HG03575 (cell line): ENCODE measurements around the gene SIGLEC8.
"Not testable (repeated sequence)": the region's sequence is repeated elsewhere in the genome, so short reads cannot be mapped to it uniquely, and the experiment has no call there.

ENCODE experiments used
- ATAC-seq: cut with Tn5 transposase; IDR thresholded peaks from one replicate; pipeline ENCODE4 v1.9.1; 2021; ENCODE audit not compliant: unreplicated experiment, insufficient number of reproducible peaks, low FRiP score; ENCODE audit errors: extremely low read depth

SIGLEC8 gene

DNA sequence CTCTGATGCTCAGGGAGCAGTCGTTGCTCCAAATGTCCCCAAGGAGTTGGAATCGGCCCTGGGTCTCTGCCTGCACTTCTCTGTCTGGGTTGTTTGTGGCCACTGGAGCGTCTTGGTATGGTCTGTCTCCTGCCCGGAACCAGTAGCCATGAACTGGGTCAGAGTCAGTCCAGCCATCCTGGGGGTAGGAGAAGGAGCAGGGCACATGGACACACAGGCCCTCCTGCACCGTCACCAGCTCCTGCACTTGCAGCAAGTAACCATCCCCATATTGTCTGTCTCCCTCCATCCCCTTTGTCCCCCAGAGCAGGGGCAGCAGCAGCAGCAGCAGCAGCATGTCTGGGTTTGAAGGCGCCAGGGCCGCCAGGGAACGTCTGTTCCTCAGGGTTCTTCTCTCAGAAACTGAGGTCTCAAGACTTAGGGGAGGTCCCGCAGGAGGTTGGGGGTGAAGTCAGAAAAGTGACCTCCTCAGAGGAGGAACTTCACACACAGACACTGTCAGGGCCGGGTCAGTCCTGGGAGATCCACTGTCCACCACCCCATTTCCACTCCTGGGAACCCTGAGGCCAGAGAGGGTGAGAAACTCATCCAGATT, at the start of gene SIGLEC8:
Gene SIGLEC8 (minus strand): TSS at position 404 of the 595 bp plus-strand sequence. CDS start 67 bp downstream, at position 337.
- ATAC-seq, result no peak

GRCh38 chr19:51507640-51508058, 49.4 kb upstream of the SIGLEC8 start:
- no peak for ATAC-seq

DNA sequence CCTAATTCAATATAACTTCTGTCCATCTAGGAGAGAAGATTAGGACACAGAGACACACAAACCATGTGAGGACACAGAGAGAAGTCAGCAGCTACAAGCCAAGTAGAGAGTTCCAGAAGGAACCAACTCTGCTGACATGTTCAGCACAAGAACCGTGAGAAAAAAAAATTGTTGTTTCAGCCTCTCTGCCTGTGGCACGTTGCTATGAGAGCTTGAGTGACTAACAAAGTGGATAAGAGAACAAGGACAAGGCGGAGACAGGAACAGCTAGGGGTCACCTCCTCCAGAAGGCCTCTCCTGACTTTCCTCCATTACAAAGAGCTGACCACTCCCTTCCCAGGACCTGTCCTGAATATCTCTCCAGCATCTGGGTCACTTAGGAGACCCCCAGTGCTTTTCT, 48.9 kb upstream of the SIGLEC8 start:
- ATAC-seq, result no peak

- no peak for ATAC-seq
Measured at GRCh38 chr19:51505904-51506303, 47.6 kb upstream of the SIGLEC8 start.

DNA sequence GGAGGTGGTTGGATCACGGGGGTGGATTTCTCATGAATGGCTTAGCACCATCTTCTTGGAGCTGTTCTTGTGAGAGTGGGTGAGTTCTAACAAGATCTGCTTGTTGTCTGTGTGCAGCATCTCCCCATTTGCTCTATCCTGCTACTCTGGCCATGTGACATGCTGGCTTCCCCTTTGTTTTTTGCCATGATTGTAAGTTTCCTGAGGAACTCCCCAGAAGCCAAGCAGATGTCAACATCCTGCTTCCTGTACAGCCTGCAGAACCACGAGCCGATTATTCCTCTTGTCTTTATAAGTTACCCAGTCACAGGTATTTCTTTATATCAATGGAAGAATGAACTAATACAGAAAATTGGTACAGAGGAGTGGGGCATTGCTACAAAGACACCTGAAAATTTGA, 45.6 kb upstream of the SIGLEC8 start:
- no peak for ATAC-seq

DNA sequence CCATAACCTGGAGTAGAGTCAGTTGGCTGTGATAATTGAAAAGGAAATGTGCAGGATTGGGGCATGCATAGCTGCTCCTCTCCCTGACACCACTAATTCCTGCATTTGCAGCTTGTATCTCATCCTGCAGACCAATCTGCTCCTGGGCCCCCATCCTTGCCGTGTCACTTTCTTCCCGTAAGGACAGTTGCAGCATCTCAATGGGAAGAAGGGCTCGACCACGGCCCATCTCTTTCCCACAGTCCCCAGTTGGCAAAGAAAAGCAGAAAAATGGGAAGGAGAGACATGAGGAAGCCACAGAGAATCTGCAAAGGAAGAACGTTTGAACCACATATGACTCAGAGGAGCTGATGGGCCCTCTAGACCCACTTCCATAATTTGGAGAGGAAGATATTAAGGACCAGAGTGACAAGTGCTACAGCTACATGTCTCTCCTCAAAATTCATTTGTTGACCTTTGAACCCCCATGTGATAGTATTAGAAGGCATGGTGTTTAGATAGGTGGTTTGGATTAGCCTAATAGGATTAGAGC, 45.1 kb upstream of the SIGLEC8 start:
- no peak for ATAC-seq

DNA sequence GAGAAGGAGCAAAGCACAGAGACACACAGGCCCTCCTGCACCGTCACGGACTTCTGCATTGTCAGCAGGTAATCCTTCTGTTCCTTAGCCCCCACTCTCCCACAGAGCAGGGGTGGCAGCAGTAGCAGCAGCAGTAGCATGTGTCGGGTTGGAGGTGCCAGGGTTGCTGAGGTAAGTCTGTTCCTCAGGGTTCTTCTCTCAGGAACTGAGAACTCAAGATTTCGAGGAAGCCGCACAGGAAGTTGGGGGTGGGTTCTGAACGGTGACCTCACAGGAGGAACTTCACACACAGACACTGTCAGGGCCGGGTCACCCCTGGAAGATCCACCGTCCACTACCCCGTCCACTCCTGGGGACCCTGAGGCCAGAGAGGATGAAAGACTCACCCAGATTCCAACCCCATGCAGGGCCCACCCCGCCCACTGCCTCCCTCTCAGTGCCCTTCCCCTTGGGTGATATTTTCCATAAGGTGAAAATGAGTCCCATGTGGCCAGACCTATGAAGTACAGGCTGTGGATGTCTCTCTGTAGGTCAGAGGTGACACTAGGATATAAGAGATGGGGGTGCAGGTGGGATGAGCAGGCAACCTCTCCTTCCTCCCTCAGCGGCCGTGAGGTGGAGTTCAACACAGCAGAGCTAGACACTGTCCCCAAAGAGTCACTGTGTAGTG, 43.5 kb upstream of the SIGLEC8 start, which contains the start of gene SIGLEC12:
Gene SIGLEC12 (minus strand): TSS at position 207 of the 670 bp plus-strand sequence. CDS start 67 bp downstream, at position 140.
- ATAC-seq, result no peak

DNA sequence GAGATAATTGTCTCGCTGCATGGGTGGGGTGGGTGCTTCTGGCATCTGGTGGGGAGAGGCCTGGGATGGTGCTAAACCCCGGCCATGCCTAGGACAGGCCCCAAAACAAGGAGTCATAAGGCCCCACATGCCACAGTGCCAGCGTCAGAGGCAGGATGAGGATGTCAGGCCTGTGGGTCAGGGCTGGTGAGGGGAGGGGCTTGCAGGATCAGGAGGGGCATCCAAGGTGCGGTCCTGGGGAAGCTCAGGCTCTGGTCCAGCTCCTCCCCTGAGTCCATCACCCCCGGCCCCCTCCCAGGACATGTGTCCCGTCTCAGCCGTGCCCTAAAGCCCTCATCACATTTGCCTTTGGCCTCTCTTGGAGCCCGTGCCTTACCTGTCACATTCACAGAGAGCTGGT, 42.7 kb upstream of the SIGLEC8 start:
- not testable (repeated sequence) for ATAC-seq

GRCh38 chr19:51497666-51498065, 39.4 kb upstream of the SIGLEC8 start:
- ATAC-seq, result no peak

GRCh38 chr19:51493776-51494175, 35.5 kb upstream of the SIGLEC8 start:
- no peak for ATAC-seq

GRCh38 chr19:51491586-51491985, 33.3 kb upstream of the SIGLEC8 start:
- ATAC-seq, result no peak

DNA sequence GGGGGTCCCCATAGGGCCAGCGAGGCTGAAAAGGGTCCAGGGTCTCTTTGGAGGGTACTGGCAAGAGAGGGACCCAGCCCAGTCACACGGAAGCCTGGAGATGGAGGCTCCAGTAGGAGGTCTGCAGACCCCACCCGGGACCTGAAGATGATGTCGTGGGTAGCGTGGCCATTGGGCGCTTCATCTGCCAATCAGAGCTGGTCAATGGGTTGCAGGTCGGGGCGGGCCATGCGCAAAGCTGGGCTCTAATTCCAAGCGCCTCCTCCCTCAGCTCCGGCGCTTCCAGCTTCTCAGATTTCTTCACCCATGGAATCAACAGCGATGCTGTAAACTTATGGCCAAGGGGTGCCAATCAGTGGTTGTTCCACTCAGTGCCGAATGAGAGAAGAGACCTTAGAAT, 32.4 kb upstream of the SIGLEC8 start:
- no peak for ATAC-seq

DNA sequence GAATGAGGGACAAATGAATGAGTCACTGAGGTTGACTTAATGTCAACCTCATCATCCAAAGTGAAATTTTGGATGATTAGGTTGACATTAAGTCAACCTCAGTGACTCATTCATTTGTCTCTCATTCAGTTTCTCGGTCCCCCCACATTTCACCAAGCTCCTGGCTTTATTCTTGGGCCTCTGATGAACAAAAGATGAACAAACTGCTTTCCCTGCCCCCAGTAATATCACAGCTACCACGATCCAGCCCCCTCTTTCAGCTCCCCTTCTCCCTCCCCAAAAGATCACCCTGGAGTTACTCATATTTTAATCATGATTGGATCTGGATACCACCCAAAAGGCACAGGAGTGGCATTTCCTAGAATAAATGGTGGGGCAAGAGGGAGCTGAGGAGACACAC, 30.9 kb upstream of the SIGLEC8 start:
- ATAC-seq, result no peak

GRCh38 chr19:51488491-51488890, 30.2 kb upstream of the SIGLEC8 start:
- no peak for ATAC-seq

DNA sequence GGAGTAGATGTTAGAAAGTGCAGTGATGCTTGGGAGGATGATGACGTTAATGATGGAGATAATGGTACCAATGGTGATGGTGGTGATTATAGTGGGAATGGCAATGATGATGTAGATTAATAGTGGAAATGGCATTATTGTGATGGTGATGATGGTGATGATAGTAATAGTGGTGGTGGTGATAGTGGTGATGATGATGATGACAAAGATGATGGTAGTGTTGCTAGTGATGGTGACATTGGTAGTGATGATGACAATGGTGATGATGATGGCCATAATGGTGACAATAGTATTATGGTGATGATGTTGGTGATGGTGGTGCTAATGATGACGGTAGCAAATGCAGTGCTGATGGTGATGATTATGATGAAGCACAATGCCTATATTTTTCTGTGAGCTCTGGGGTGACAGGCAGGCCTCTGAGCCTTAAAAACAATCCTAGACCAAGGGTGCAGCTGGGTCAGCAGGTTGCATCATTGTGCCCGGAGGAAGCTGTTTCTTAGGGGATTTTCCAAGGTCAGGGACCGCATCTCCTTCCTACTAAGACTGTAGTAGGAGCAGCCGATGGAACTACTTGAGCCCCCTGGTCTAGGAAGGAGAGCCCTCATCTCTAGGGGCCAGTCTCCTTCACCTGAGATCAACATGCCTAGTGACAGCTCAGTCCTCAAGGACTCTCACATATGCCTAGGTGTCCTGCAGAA, 27.9 kb upstream of the SIGLEC8 start:
- no peak for ATAC-seq

GRCh38 chr19:51480590-51480989, 22.3 kb upstream of the SIGLEC8 start:
- no peak for ATAC-seq

DNA sequence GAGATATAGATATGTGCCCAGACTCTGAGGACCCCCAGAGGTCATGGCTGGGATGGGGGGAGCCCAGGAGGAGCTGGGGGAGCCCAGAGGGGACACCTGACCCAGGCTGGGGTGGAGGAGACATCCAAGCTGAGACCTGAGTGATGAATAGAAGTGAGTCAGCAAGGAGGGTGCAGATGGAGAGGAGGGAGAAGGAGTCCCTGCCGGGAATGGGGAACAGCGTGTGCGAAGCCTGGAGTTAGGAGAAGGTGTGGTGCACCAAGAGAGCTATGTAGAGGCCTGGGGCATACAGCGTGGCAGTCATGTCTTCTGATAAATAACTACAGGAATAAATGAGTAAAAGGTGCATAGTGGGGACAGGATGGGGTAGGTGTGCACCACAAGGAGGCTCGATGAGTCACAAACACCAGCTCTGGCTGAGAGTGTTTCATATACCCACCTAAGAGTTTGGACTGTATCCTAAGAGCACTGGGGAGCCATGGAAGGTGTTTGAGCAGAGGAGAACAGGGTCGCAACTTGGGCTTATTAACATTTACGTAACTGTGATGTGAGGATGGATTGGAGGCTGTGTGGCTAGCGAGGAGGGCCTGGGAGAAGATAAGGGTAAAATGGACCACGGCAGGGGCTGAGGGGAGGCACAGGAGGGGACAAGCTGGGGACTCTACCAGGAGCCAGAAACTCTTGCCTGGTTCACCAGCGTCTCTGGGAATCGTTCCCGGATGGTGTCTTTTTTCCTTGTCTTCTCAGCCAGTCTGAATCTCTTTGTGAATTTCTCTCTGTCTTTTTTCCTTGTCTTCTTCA, 21.5 kb upstream of the SIGLEC8 start:
- ATAC-seq, result no peak

DNA sequence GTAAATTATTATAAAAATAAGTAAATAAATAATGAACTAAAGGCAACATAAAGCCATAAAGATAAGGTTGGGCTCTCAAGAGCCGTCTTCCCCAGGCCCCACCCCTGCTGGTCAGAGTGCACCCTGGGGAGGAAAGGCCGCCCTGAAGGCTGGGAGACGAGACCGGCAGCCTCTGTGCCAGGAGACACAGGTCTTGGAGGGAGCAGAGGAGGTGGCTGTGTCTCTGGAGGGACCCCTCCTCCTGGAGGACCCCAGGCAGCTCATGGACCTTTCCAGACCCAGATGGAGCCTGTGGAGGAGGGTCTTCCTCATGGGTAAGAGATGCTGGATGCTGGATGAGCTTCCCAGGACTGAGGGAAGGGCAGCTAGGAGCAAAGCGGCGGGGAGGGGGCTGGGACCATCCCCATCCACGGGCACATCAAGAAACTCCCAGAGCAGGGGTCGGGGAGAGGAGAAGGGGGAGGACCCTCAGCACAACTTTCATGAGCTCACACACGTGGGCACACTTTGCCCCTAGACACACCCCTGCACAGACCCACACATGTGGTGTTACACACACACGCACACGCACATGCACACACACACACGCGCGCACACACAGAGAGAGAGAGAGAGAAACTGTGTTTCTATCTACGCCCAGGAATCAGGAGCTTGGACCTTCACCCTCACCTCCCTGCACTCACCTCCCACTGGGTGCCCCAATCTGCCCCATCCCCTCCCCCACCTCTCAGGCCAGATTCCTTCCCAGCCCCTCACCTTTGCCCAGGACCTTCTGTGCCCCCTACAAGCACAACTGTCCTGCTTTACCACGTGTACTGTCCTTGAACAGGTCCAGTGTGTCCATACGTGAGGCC, 20.4 kb upstream of the SIGLEC8 start, which contains the start of gene CEACAM18:
Gene CEACAM18 (plus strand): TSS at position 159 of the 854 bp plus-strand sequence.
- ATAC-seq, result no peak
